BLaER1 (cell line): ENCODE measurements around the gene BCL11B.

Source experiments
- H3K27ac ChIP-seq: shearing (Covaris generic); formaldehyde crosslinking; 2 replicates; pipeline ENCODE4 v1.8.1; 2022
- H3K27me3 ChIP-seq: shearing (Covaris generic); formaldehyde crosslinking; 2 replicates; pipeline ENCODE4 v1.8.1; 2022
- H3K36me3 ChIP-seq: shearing (Covaris generic); formaldehyde crosslinking; 2 replicates; pipeline ENCODE4 v1.8.1; 2022
- H3K4me1 ChIP-seq: shearing (Covaris generic); formaldehyde crosslinking; 2 replicates; pipeline ENCODE4 v1.8.1; 2022
- H3K4me2 ChIP-seq: shearing (Covaris generic); formaldehyde crosslinking; 2 replicates; pipeline ENCODE4 v1.8.1; 2022
- H3K4me3 ChIP-seq: shearing (Covaris generic); formaldehyde crosslinking; 2 replicates; pipeline ENCODE4 v1.8.1; 2022
- H3K9ac ChIP-seq: shearing (Covaris generic); formaldehyde crosslinking; 2 replicates; pipeline ENCODE4 v1.8.1; 2022
- H3K9me3 ChIP-seq: shearing (Covaris generic); formaldehyde crosslinking; 2 replicates; pipeline ENCODE4 v1.8.1; 2022
- H4K20me1 ChIP-seq: shearing (Covaris generic); formaldehyde crosslinking; 2 replicates; pipeline ENCODE4 v1.8.1; 2022
- Cebpa-rat ChIP-seq: shearing (Covaris generic); IDR thresholded peaks from 2 replicates; pipeline ENCODE4 v1.8.1; 2022

Gene BCL11B

GRCh38 chr14:99315197-99315596, 43.2 kb upstream of the BCL11B start:
- Histone ChIP-seq H3K4me1 (no peaks in the 10 kb centered on the region), H3K4me2 (no peak overlapping the region), H3K27ac (no peak overlapping the region), H3K36me3 (no peaks in the 10 kb centered on the region), H3K9ac (no peak overlapping the region), H3K4me3 (no peak overlapping the region), H4K20me1 (no peaks in the 10 kb centered on the region), H3K27me3 (no peaks in the 10 kb centered on the region), H3K9me3 (no peaks in the 10 kb centered on the region)
- no peak for TF ChIP-seq Cebpa-rat

GRCh38 chr14:99314623-99315022, 42.6 kb upstream of the BCL11B start:
- Histone ChIP-seq H3K27me3 (no peaks in the 10 kb centered on the region), H3K9ac (no peak overlapping the region), H4K20me1 (no peaks in the 10 kb centered on the region), H3K4me3 (no peak overlapping the region), H3K36me3 (no peaks in the 10 kb centered on the region), H3K4me2 (no peak overlapping the region), H3K9me3 (no peaks in the 10 kb centered on the region), H3K4me1 (no peaks in the 10 kb centered on the region), H3K27ac (no peak overlapping the region)
- no peak for TF ChIP-seq Cebpa-rat

- Histone ChIP-seq H3K36me3 (no peaks in the 10 kb centered on the region), H3K4me2 (no peak overlapping the region), H3K4me3 (no peak overlapping the region), H3K4me1 (no peaks in the 10 kb centered on the region), H4K20me1 (no peaks in the 10 kb centered on the region), H3K27me3 (no peaks in the 10 kb centered on the region), H3K27ac (no peak overlapping the region), H3K9me3 (no peaks in the 10 kb centered on the region), H3K9ac (no peak overlapping the region)
- no peak for TF ChIP-seq Cebpa-rat
Measured at GRCh38 chr14:99313234-99313633, 41.2 kb upstream of the BCL11B start.

GRCh38 chr14:99312106-99312505, 40.1 kb upstream of the BCL11B start:
- Histone ChIP-seq H3K4me2 (no peak overlapping the region), H3K27ac (no peak overlapping the region), H3K4me1 (no peaks in the 10 kb centered on the region), H3K27me3 (no peaks in the 10 kb centered on the region), H3K9ac (no peak overlapping the region), H3K4me3 (no peak overlapping the region), H4K20me1 (no peaks in the 10 kb centered on the region), H3K36me3 (no peaks in the 10 kb centered on the region), H3K9me3 (no peaks in the 10 kb centered on the region)
- no peak for TF ChIP-seq Cebpa-rat

GRCh38 chr14:99309220-99309766, 37.3 kb upstream of the BCL11B start:
- H3K9me3 ChIP-seq: no peaks in the 10 kb centered on the region
- H3K4me2 ChIP-seq: no peak overlapping the region
- H3K4me3 ChIP-seq: no peak overlapping the region
- H3K4me1 ChIP-seq: no peaks in the 10 kb centered on the region
- TF ChIP-seq Cebpa-rat: no peak
- H3K27me3 ChIP-seq: no peaks in the 10 kb centered on the region
- H4K20me1 ChIP-seq: no peaks in the 10 kb centered on the region
- no peak overlapping the region for H3K9ac ChIP-seq
- H3K27ac ChIP-seq: no peak overlapping the region
- no peaks in the 10 kb centered on the region for H3K36me3 ChIP-seq

GRCh38 chr14:99304208-99304607, 32.2 kb upstream of the BCL11B start:
- H4K20me1 ChIP-seq: no peaks in the 10 kb centered on the region
- H3K4me2 ChIP-seq: no peak overlapping the region
- no peaks in the 10 kb centered on the region for H3K4me1 ChIP-seq
- no peaks in the 10 kb centered on the region for H3K9me3 ChIP-seq
- no peak overlapping the region for H3K4me3 ChIP-seq
- no peaks in the 10 kb centered on the region for H3K36me3 ChIP-seq
- H3K9ac ChIP-seq: no peak overlapping the region
- H3K27ac ChIP-seq: no peak overlapping the region
- H3K27me3 ChIP-seq: no peaks in the 10 kb centered on the region
- TF ChIP-seq Cebpa-rat: no peak

GRCh38 chr14:99300190-99300589, 28.2 kb upstream of the BCL11B start:
- H4K20me1 ChIP-seq: no peaks in the 10 kb centered on the region
- no peak for TF ChIP-seq Cebpa-rat
- H3K27me3 ChIP-seq: no peaks in the 10 kb centered on the region
- H3K4me2 ChIP-seq: no peak overlapping the region
- peaks cover 16% of the 10 kb centered on the region for H3K9me3 ChIP-seq
- no peaks in the 10 kb centered on the region for H3K36me3 ChIP-seq
- H3K4me1 ChIP-seq: no peaks in the 10 kb centered on the region
- no peak overlapping the region for H3K4me3 ChIP-seq
- H3K27ac ChIP-seq: no peak overlapping the region
- H3K9ac ChIP-seq: no peak overlapping the region

- TF ChIP-seq Cebpa-rat: no peak
- Histone ChIP-seq H3K27me3 (no peaks in the 10 kb centered on the region), H3K36me3 (no peaks in the 10 kb centered on the region), H3K27ac (no peak overlapping the region), H3K9me3 (peaks cover 16% of the 10 kb centered on the region), H3K4me1 (no peaks in the 10 kb centered on the region), H3K9ac (no peak overlapping the region), H3K4me3 (no peak overlapping the region), H4K20me1 (no peaks in the 10 kb centered on the region), H3K4me2 (no peak overlapping the region)
Measured at GRCh38 chr14:99296517-99296916, 24.5 kb upstream of the BCL11B start.

GRCh38 chr14:99289394-99290189, 17.6 kb upstream of the BCL11B start:
- TF ChIP-seq Cebpa-rat: no peak
- no peaks in the 10 kb centered on the region for H3K9me3 ChIP-seq
- H3K4me3 ChIP-seq: no peak overlapping the region
- peaks cover 6% of the 10 kb centered on the region; the same call in 1 of the 2 replicates for H3K4me1 ChIP-seq
- H3K27ac ChIP-seq: no peak overlapping the region
- no peak overlapping the region for H3K9ac ChIP-seq
- no peaks in the 10 kb centered on the region for H3K27me3 ChIP-seq
- H4K20me1 ChIP-seq: no peaks in the 10 kb centered on the region
- no peak overlapping the region; the same call in 1 of the 2 replicates for H3K4me2 ChIP-seq
- H3K36me3 ChIP-seq: no peaks in the 10 kb centered on the region

- H3K4me2 ChIP-seq: no peak overlapping the region
- no peak overlapping the region for H3K27ac ChIP-seq
- H4K20me1 ChIP-seq: no peaks in the 10 kb centered on the region
- TF ChIP-seq Cebpa-rat: no peak
- no peak overlapping the region for H3K9ac ChIP-seq
- no peaks in the 10 kb centered on the region for H3K27me3 ChIP-seq
- H3K36me3 ChIP-seq: no peaks in the 10 kb centered on the region
- H3K9me3 ChIP-seq: no peaks in the 10 kb centered on the region
- peaks cover 6% of the 10 kb centered on the region; the same call in 1 of the 2 replicates for H3K4me1 ChIP-seq
- H3K4me3 ChIP-seq: no peak overlapping the region
Measured at GRCh38 chr14:99288948-99289347, 17.0 kb upstream of the BCL11B start.
